SK-N-SH treated with all-trans-retinoic acid at 6 μM for 48 hours (cell line): ENCODE measurements around the gene EMD.

Experiments
- ATAC-seq: fragments of 200-7000 bp; cut with Tn5 transposase; 3 replicates; pipeline ENCODE4 v1.9.1; 2020; ENCODE audit warnings: mild to moderate bottlenecking, moderate library complexity
- BACH2 ChIP-seq: fragments of 250-450 bp; sonication (Bioruptor Pico); IDR thresholded peaks from 2 replicates; pipeline ENCODE4 v1.9.0; 2021; ENCODE audit warnings: mild to moderate bottlenecking, borderline replicate concordance
- CREB5 ChIP-seq: fragments of 250-450 bp; sonication (Bioruptor Pico); IDR thresholded peaks from 2 replicates; pipeline ENCODE4 v1.5.1; 2020; ENCODE audit warnings: low read depth, mild to moderate bottlenecking, moderate library complexity
- CSDC2 ChIP-seq: fragments of 250-450 bp; sonication (Bioruptor Pico); IDR thresholded peaks from 2 replicates; pipeline ENCODE4 v1.5.0; 2020; ENCODE audit warnings: mild to moderate bottlenecking, moderate library complexity
- CSRNP3 ChIP-seq: fragments of 250-450 bp; sonication (Bioruptor Pico); IDR thresholded peaks from 2 replicates; pipeline ENCODE4 v1.5.1; 2021; ENCODE audit warnings: mild to moderate bottlenecking, moderate library complexity
- ESRRG ChIP-seq: fragments of 250-450 bp; sonication (Bioruptor Pico); IDR thresholded peaks from 2 replicates; pipeline ENCODE4 v1.6.1; 2021; ENCODE audit warnings: mild to moderate bottlenecking
- GLIS3 ChIP-seq: fragments of 250-450 bp; sonication (Bioruptor Pico); IDR thresholded peaks from 2 replicates; pipeline ENCODE4 v1.5.0; 2020; ENCODE audit warnings: mild to moderate bottlenecking, moderate library complexity
- OSR1 ChIP-seq: fragments of 250-450 bp; sonication (Bioruptor Pico); IDR thresholded peaks from 2 replicates; pipeline ENCODE4 v1.8.0; 2022; ENCODE audit warnings: moderate library complexity, mild to moderate bottlenecking, inconsistent platforms
- PPARA ChIP-seq: fragments of 250-450 bp; sonication (Bioruptor Pico); IDR thresholded peaks from 2 replicates; pipeline ENCODE4 v1.5.0; 2020; ENCODE audit warnings: mild to moderate bottlenecking, borderline replicate concordance
- RARB ChIP-seq: fragments of 250-450 bp; sonication (Bioruptor Pico); IDR thresholded peaks from 2 replicates; pipeline ENCODE4 v1.8.0; 2021; ENCODE audit warnings: mild to moderate bottlenecking, moderate library complexity
- TCF4 ChIP-seq: fragments of 250-450 bp; sonication (Bioruptor Pico); IDR thresholded peaks from 2 replicates; pipeline ENCODE4 v1.8.0; 2021; ENCODE audit warnings: mild to moderate bottlenecking, moderate library complexity, borderline replicate concordance
- TOX ChIP-seq: fragments of 250-450 bp; sonication (Bioruptor Pico); IDR thresholded peaks from 2 replicates; pipeline ENCODE4 v1.8.0; 2021; ENCODE audit warnings: mild to moderate bottlenecking, moderate library complexity, borderline replicate concordance
- TSHZ2 ChIP-seq: fragments of 250-450 bp; sonication (Bioruptor Pico); IDR thresholded peaks from 2 replicates; pipeline ENCODE4 v1.5.0; 2020; ENCODE audit warnings: mild to moderate bottlenecking, moderate library complexity
- ZC3H10 ChIP-seq: fragments of 250-450 bp; sonication (Bioruptor Pico); IDR thresholded peaks from 2 replicates; pipeline ENCODE4 v1.5.1; 2021; ENCODE audit warnings: mild to moderate bottlenecking, moderate library complexity
- ZFP3 ChIP-seq: fragments of 250-450 bp; sonication (Bioruptor Pico); IDR thresholded peaks from 2 replicates; pipeline ENCODE4 v1.5.0; 2020; ENCODE audit warnings: mild to moderate bottlenecking, moderate library complexity
- ZFP30 ChIP-seq: fragments of 450-650 bp; formaldehyde crosslinking; IDR thresholded peaks from 2 replicates; pipeline ENCODE4 v1.5.0; 2022; ENCODE audit warnings: mild to moderate bottlenecking, moderate library complexity
- ZNF565 ChIP-seq: fragments of 450-650 bp; formaldehyde crosslinking; conservative IDR thresholded peaks from 2 replicates; pipeline ENCODE4 v1.5.0; 2020; ENCODE audit warnings: low read depth, mild to moderate bottlenecking, moderate library complexity
- ZNF70 ChIP-seq: fragments of 450-650 bp; formaldehyde crosslinking; IDR thresholded peaks from 2 replicates; pipeline ENCODE4 v1.5.0; 2020; ENCODE audit warnings: mild to moderate bottlenecking, moderate library complexity
- ZNF8 ChIP-seq: fragments of 450-650 bp; formaldehyde crosslinking; IDR thresholded peaks from 2 replicates; pipeline ENCODE4 v1.5.0; 2020; ENCODE audit warnings: mild to moderate bottlenecking, moderate library complexity
- TF ChIP-seq, protein P1 (sequence below): fragments of 250-450 bp; sonication (Bioruptor Pico); IDR thresholded peaks from 2 replicates; pipeline ENCODE4 v1.8.0; 2021; ENCODE audit warnings: low read depth, mild to moderate bottlenecking, moderate library complexity, borderline replicate concordance

The EMD gene

DNA sequence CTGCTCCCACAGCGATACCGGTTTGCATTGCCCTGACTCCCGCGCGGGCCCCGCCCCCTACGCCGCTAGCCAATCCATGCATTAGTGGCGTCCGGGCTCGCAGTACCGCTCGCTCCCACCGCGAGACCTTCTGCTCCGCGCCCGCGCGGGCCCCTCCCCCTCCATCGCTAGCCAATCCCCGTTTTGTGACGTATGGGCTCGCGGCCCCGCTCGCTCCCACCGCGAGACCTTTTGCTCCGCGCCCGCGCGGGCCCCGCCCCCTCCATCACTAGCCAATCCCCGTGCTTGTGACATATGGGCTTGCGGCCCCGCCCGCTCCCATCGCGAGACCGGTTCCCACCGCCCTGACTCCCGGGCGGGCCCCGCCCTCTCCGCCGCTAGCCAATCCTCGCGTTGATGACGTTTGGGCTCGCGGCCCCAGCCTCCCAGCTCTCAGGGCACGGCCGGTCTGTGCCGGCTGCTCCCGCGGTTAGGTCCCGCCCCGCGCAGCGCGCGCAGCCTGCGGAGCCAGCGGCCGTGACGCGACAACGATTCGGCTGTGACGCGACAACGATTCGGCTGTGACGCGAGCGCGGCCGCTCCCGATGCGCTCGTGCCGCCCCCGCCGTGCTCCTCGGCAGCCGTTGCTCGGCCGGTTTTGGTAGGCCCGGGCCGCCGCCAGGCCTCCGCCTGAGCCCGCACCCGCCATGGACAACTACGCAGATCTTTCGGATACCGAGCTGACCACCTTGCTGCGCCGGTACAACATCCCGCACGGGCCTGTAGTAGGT is at the start of gene EMD:
EMD (plus strand) TSS at position 497 of the 770 bp plus-strand sequence; CDS start at position 687, 190 bp downstream.
- TF ChIP-seq, protein P1, sequence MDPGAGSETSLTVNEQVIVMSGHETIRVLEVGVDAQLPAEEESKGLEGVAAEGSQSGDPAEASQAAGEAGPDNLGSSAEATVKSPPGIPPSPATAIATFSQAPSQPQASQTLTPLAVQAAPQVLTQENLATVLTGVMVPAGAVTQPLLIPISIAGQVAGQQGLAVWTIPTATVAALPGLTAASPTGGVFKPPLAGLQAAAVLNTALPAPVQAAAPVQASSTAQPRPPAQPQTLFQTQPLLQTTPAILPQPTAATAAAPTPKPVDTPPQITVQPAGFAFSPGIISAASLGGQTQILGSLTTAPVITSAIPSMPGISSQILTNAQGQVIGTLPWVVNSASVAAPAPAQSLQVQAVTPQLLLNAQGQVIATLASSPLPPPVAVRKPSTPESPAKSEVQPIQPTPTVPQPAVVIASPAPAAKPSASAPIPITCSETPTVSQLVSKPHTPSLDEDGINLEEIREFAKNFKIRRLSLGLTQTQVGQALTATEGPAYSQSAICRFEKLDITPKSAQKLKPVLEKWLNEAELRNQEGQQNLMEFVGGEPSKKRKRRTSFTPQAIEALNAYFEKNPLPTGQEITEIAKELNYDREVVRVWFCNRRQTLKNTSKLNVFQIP (CRISPR knock-in tag), result no peak
- no peak for TF ChIP-seq ZNF70 (CRISPR knock-in tag)
- TF ChIP-seq OSR1, result no peak
- TF ChIP-seq, all 23 proteins: peak for 0
- peak; percentile 86 for ATAC-seq

DNA sequence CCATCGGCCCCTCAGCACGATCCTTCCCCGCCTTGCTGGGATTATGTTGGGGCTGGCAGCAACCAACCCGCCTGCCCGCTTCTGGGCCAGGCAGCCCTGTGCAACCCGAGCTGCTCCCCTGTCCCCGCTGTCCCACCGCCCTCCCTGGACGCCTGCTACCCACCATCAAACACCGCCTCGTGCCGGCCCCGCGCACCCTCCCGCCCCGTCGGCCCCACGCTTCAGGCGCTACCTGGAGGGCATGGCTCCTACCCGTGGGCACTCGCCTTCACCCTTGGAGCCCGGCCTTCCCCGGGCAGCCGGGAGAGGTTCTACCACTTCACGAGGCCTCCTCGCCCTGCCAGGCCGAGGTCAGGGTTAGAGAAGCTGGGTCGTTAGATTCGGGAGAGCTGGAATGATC is 46.5 kb upstream of the EMD start:
- no peak for ATAC-seq

GRCh38 chrX:154333116-154333515 is 46.0 kb upstream of the EMD start:
- no peak for TF ChIP-seq ZC3H10 (CRISPR knock-in tag)
- no peak for TF ChIP-seq ZFP3 (CRISPR knock-in tag)
- TF ChIP-seq TOX, result no peak
- no peak for TF ChIP-seq RARB (CRISPR knock-in tag)
- no peak for TF ChIP-seq ZNF565 (CRISPR knock-in tag)
- no peak for TF ChIP-seq CSRNP3
- no peak for TF ChIP-seq ZNF8 (CRISPR knock-in tag)
- TF ChIP-seq ZNF70 (CRISPR knock-in tag), result no peak
- TF ChIP-seq, protein P1 (CRISPR knock-in tag), result no peak
- no peak for TF ChIP-seq GLIS3
- no peak for TF ChIP-seq ESRRG (CRISPR knock-in tag)
- no peak for TF ChIP-seq PPARA
- no peak for TF ChIP-seq ZFP30
- TF ChIP-seq OSR1, result no peak
- no peak for TF ChIP-seq BACH2 (CRISPR knock-in tag)
- no peak for ATAC-seq

More for the DNA sequence above, 46.5 kb upstream of the EMD start:
- TF ChIP-seq BACH2 (CRISPR knock-in tag) (no peak), TOX (no peak), CSDC2 (CRISPR knock-in tag) (no peak), PPARA (no peak)

GRCh38 chrX:154333837-154334271 is 45.2 kb upstream of the EMD start:
- TF ChIP-seq ZC3H10 (CRISPR knock-in tag) (no peak), ZFP30 (no peak), TCF4 (CRISPR knock-in tag) (no peak), TSHZ2 (CRISPR knock-in tag) (no peak), ZNF70 (CRISPR knock-in tag) (no peak), CREB5 (no peak)
- TF ChIP-seq, protein P1 (CRISPR knock-in tag), result no peak
- TF ChIP-seq, all 23 proteins: peak for 0
- ATAC-seq, result no peak
